GM23338 (cell line): ENCODE results near the gene NXN. TPM values are rescaled to one million over a fixed set of nuclear protein-coding genes. Genes with fewer than 3 reads are reported as not detected.

Experiments
- ATAC-seq: fragments of 200-7000 bp; cut with Tn5 transposase; 3 replicates; pipeline ENCODE4 v1.9.1; 2020
- DNase-seq: peaks from one replicate; pipeline ENCODE4 v3.0.0-alpha.2; 2015; ENCODE audit warnings: low spot score
- H2AFZ ChIP-seq: fragments of 200-600 bp; sonication (generic); 2 replicates; pipeline ENCODE4 v1.8.0; 2016; ENCODE audit warnings: antibody characterized with exemption, mild to moderate bottlenecking, moderate library complexity
- H3F3A ChIP-seq: fragments of 200-600 bp; sonication (generic); replicated peaks from 2 replicates; pipeline ENCODE4 v1.8.0; 2017; ENCODE audit warnings: antibody characterized with exemption, mixed run types, low read depth
- H3K27ac ChIP-seq: fragments of 200-600 bp; sonication (generic); 2 replicates; pipeline ENCODE4 v1.6.1; 2016; ENCODE audit warnings: low read depth
- H3K27me3 ChIP-seq: fragments of 200-600 bp; sonication (generic); 2 replicates; pipeline ENCODE4 v1.8.0; 2016; ENCODE audit warnings: mild to moderate bottlenecking, mixed run types, moderate library complexity; ENCODE audit not compliant: insufficient read depth
- H3K36me3 ChIP-seq: fragments of 200-600 bp; sonication (generic); 2 replicates; pipeline ENCODE4 v1.8.0; 2016; ENCODE audit warnings: mild to moderate bottlenecking; ENCODE audit not compliant: insufficient read depth
- H3K4me1 ChIP-seq: fragments of 200-600 bp; sonication (generic); 2 replicates; pipeline ENCODE4 v1.8.0; 2016; ENCODE audit warnings: mild to moderate bottlenecking, moderate library complexity; ENCODE audit not compliant: insufficient read depth
- H3K4me2 ChIP-seq: fragments of 200-600 bp; sonication (generic); 2 replicates; pipeline ENCODE4 v1.7.1; 2017; ENCODE audit warnings: mixed run types
- H3K4me3 ChIP-seq: fragments of 200-600 bp; sonication (generic); 2 replicates; pipeline ENCODE4 v1.6.1; 2016; ENCODE audit warnings: mixed run types
- H3K79me2 ChIP-seq: fragments of 200-600 bp; sonication (generic); replicated peaks from 2 replicates; pipeline ENCODE4 v1.8.0; 2017; ENCODE audit warnings: mild to moderate bottlenecking; ENCODE audit not compliant: insufficient read depth
- H3K9me2 ChIP-seq: fragments of 200-600 bp; sonication (generic); 2 replicates; pipeline ENCODE4 v1.8.0; 2017; ENCODE audit not compliant: insufficient read depth
- H4K20me1 ChIP-seq: fragments of 200-600 bp; sonication (generic); replicated peaks from 2 replicates; pipeline ENCODE4 v1.8.0; 2017; ENCODE audit warnings: mild to moderate bottlenecking; ENCODE audit not compliant: insufficient read depth
- H3K27ac Mint-ChIP-seq: 2 replicates; pipeline ENCODE4 v1.8.0; 2020; ENCODE audit warnings: inconsistent platforms, mild to moderate bottlenecking, moderate library complexity, mixed read lengths
- H3K27me3 Mint-ChIP-seq: 3 replicates; pipeline ENCODE4 v1.8.0; 2022; ENCODE audit warnings: low read depth, mild to moderate bottlenecking, moderate library complexity, mixed read lengths, inconsistent platforms; ENCODE audit not compliant: insufficient read depth, poor library complexity
- H3K36me3 Mint-ChIP-seq: 3 replicates; pipeline ENCODE4 v1.8.0; 2021; ENCODE audit warnings: low read depth, mild to moderate bottlenecking, inconsistent platforms, moderate library complexity, mixed read lengths
- H3K4me1 Mint-ChIP-seq: 3 replicates; pipeline ENCODE4 v1.8.0; 2020; ENCODE audit warnings: mild to moderate bottlenecking, inconsistent platforms, mixed read lengths
- H3K4me3 Mint-ChIP-seq: 3 replicates; pipeline ENCODE4 v1.8.0; 2021; ENCODE audit warnings: moderate library complexity, mild to moderate bottlenecking, inconsistent platforms, mixed read lengths
- H3K9me3 Mint-ChIP-seq: 3 replicates; pipeline ENCODE4 v1.8.0; 2020; ENCODE audit warnings: moderate library complexity, mild to moderate bottlenecking, inconsistent platforms, mixed read lengths
- CREB1 ChIP-seq: fragments of 250-450 bp; sonication (Bioruptor Pico); IDR thresholded peaks from 2 replicates; pipeline ENCODE4 v1.5.0; 2020; ENCODE audit warnings: low read depth, mild to moderate bottlenecking, moderate library complexity
- ETS1 ChIP-seq: IDR thresholded peaks from 2 replicates; pipeline ENCODE4 v1.6.1; 2016; ENCODE audit warnings: antibody characterized with exemption
- EZH2 ChIP-seq: fragments of 200-600 bp; sonication (generic); IDR thresholded peaks from one replicate; pipeline ENCODE4 v1.8.0; 2017; ENCODE audit warnings: antibody characterized with exemption, mild to moderate bottlenecking, low read depth; ENCODE audit not compliant: unreplicated experiment
- JUNB ChIP-seq: IDR thresholded peaks from one replicate; pipeline ENCODE4 v1.6.1; 2016; ENCODE audit warnings: antibody characterized with exemption; ENCODE audit not compliant: unreplicated experiment
- STAT1 ChIP-seq: IDR thresholded peaks from one replicate; pipeline ENCODE4 v1.6.1; 2016; ENCODE audit warnings: antibody characterized with exemption; ENCODE audit not compliant: unreplicated experiment
- ZNF462 ChIP-seq: fragments of 250-450 bp; sonication (Bioruptor Pico); IDR thresholded peaks from 2 replicates; pipeline ENCODE4 v1.5.0; 2020; ENCODE audit warnings: mild to moderate bottlenecking, moderate library complexity
- polyA plus RNA-seq: library from polyadenylated mRNA; unstranded; fragments of >200 nt; fragmentation: Nextera tagmentation; extraction: Ambion mirVana; gene quantifications from 2 replicates; pipeline ENCODE4 v1.2.1, GENCODE V29; 2016
- total RNA-seq: library from RNA; depleted of rRNA; stranded (reverse); fragments of >200 nt; shearing (Covaris generic); gene quantifications from 2 replicates; pipeline ENCODE4 v1.2.3, GENCODE V29; 2014

Gene NXN
- total and polyA plus RNA-seq, 2 experiments from 2014 or later: 31.8 to 105 TPM

- H3K4me1 ChIP-seq: no peaks in the 10 kb centered on the region
- Mint-ChIP-seq H3K27me3 (peaks cover 23% of the 10 kb centered on the region), H3K27ac (no peak overlapping the region), H3K4me3 (no peak overlapping the region), H3K9me3 (no peaks in the 10 kb centered on the region; the same call in 1 of the 3 replicates), H3K36me3 (peaks cover 28% of the 10 kb centered on the region), H3K4me1 (peaks cover 6% of the 10 kb centered on the region; the same call in 2 of the 3 replicates)
- DNase-seq: no peak
- H3F3A ChIP-seq: no peaks in the 10 kb centered on the region
- H3K27me3 ChIP-seq: no peaks in the 10 kb centered on the region
- no peaks in the 10 kb centered on the region for H3K79me2 ChIP-seq
- no peaks in the 10 kb centered on the region for H3K9me2 ChIP-seq
- no peak for ATAC-seq
- H3K36me3 ChIP-seq: no peaks in the 10 kb centered on the region
- H3K4me3 ChIP-seq: no peak overlapping the region
- H3K27ac ChIP-seq: 0 out of 2 replicates have a peak overlapping the region, but pooled peaks have one; percentile 32
- H2AFZ ChIP-seq: no peak overlapping the region
- no peak overlapping the region for H3K4me2 ChIP-seq
- TF ChIP-seq ZNF462 (no peak), JUNB (no peak), ETS1 (no peak), STAT1 (no peak), EZH2 (no peak), CREB1 (no peak)
- H4K20me1 ChIP-seq: peaks cover 8% of the 10 kb centered on the region; the same call in 1 of the 2 replicates
These were observed 172.6 kb downstream of the NXN start for GRCh38 chr17:806781-807522.
